Sigmoid colon (tissue), 3 donors: Measurements from ENCODE around the gene KIAA1217.

Experiments
- POLR2A ChIP-seq, 2 donors: fragments of 450-650 bp; IDR thresholded peaks; one replicate each; pipeline ENCODE4 v1.6.1; 2016; ENCODE audit warnings: antibody characterized with exemption in 2 of 2, mild to moderate bottlenecking in 2 of 2, moderate library complexity in 2 of 2
- TF ChIP-seq, protein P1 (sequence below), 4 experiments: fragments of 450-650 bp in 3 of 4; fragments of 200-600 bp in 1 of 4; IDR thresholded peaks; one replicate each; pipeline ENCODE4 v1.5.1; 2016 to 2019; ENCODE audit warnings: antibody characterized with exemption in 4 of 4, mild to moderate bottlenecking in 3 of 4, moderate library complexity in 2 of 4

DNA sequence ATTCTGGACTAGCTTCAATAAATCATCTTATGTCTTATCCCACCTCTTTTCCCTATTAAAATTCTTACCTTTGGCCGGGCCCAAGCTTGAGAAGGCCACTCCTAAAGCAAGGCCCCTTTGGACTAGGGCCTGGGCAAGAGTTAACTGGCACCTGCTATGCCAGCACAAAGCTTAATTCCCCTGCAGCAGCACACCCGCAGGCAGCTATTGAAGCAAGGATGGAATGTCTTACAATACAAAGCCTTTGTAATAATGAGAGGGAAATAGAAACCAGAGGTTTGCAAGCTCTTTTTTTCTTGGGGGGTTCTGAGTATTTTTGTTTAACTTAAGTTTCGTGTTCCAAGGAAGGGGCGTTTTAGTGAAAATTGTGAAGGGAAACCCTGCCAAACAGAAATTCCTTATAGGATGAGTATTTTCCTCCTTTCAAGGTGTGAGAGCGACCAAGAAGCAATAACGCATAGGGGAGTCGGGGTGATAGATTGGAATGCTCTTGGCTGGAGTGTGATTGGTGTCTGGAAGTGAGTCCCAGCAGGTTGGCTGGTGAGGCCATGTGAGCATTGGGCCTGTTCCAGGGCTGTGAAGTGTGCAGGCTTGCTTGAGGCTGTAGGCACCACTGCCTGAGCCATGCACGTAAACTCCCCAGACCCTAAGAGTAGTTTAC is 148.5 kb downstream of the KIAA1217 start:
- no peak for TF ChIP-seq POLR2A (IDR thresholded peaks at IDR 0.05)
- TF ChIP-seq, protein P1, sequence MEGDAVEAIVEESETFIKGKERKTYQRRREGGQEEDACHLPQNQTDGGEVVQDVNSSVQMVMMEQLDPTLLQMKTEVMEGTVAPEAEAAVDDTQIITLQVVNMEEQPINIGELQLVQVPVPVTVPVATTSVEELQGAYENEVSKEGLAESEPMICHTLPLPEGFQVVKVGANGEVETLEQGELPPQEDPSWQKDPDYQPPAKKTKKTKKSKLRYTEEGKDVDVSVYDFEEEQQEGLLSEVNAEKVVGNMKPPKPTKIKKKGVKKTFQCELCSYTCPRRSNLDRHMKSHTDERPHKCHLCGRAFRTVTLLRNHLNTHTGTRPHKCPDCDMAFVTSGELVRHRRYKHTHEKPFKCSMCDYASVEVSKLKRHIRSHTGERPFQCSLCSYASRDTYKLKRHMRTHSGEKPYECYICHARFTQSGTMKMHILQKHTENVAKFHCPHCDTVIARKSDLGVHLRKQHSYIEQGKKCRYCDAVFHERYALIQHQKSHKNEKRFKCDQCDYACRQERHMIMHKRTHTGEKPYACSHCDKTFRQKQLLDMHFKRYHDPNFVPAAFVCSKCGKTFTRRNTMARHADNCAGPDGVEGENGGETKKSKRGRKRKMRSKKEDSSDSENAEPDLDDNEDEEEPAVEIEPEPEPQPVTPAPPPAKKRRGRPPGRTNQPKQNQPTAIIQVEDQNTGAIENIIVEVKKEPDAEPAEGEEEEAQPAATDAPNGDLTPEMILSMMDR (IDR thresholded peaks at IDR 0.05) = no peak
